ENCODE results near the gene FSTL4. TPM values are rescaled to one million over a fixed set of nuclear protein-coding genes. Genes with fewer than 3 reads are reported as not detected.
A peak's percentile ranks its signal among the peaks of the same experiment; 100 is the strongest.
"Not testable (repeated sequence)": the region's sequence is repeated elsewhere in the genome, so short reads cannot be mapped to it uniquely, and the experiment has no call there.

Gene FSTL4
- total RNA-seq, 2 donors from 2014 or later: not detected

- H3K4me3 Mint-ChIP-seq: no peak overlapping the region
- no peak overlapping the region for H3K27ac Mint-ChIP-seq
- ATAC-seq (no peak), DNase-seq (ENCODE audit: low spot score) (no peak)
- no peaks in the 10 kb centered on the region for H3K27me3 Mint-ChIP-seq
- no peaks in the 10 kb centered on the region for H3K36me3 Mint-ChIP-seq
- H3K4me1 Mint-ChIP-seq (ENCODE audit: low read depth in 2 of 2): peaks cover 0 to 4% of the 10 kb centered on the region in 2 donors
- H3K9me3 Mint-ChIP-seq: no peaks in the 10 kb centered on the region
Observed at GRCh38 chr5:133455676-133456075, 156.7 kb downstream of the FSTL4 start.

GRCh38 chr5:133454442-133454841 lies 157.9 kb downstream of the FSTL4 start:
- no peak overlapping the region for H3K4me3 Mint-ChIP-seq
- no peaks in the 10 kb centered on the region for H3K9me3 Mint-ChIP-seq
- DNase-seq (ENCODE audit: low spot score) (no peak), ATAC-seq (no peak)
- H3K4me1 Mint-ChIP-seq (ENCODE audit: low read depth in 2 of 2): no peaks in the 10 kb centered on the region
- H3K36me3 Mint-ChIP-seq: no peaks in the 10 kb centered on the region
- H3K27me3 Mint-ChIP-seq: peaks cover 0 to 2% of the 10 kb centered on the region in 2 donors
- H3K27ac Mint-ChIP-seq: no peak overlapping the region

- H3K36me3 Mint-ChIP-seq: no peaks in the 10 kb centered on the region
- DNase-seq (ENCODE audit: low spot score) (no peak), ATAC-seq (no peak)
- no peaks in the 10 kb centered on the region for H3K9me3 Mint-ChIP-seq
- no peak overlapping the region for H3K27ac Mint-ChIP-seq
- H3K27me3 Mint-ChIP-seq: peaks cover 0 to 2% of the 10 kb centered on the region in 2 donors
- H3K4me1 Mint-ChIP-seq (ENCODE audit: low read depth in 2 of 2): no peaks in the 10 kb centered on the region
- H3K4me3 Mint-ChIP-seq: no peak overlapping the region
Observed at GRCh38 chr5:133453831-133454230, 158.5 kb downstream of the FSTL4 start.

GRCh38 chr5:133453084-133453780 lies 159.1 kb downstream of the FSTL4 start:
- peak; percentile 12 for DNase-seq (ENCODE audit: low spot score)
- H3K4me3 Mint-ChIP-seq: no peak overlapping the region
- H3K4me1 Mint-ChIP-seq (ENCODE audit: low read depth in 2 of 2): no peaks in the 10 kb centered on the region
- no peaks in the 10 kb centered on the region for H3K9me3 Mint-ChIP-seq
- peaks cover 0 to 2% of the 10 kb centered on the region in 2 donors for H3K27me3 Mint-ChIP-seq
- no peak for ATAC-seq
- no peaks in the 10 kb centered on the region for H3K36me3 Mint-ChIP-seq
- no peak overlapping the region for H3K27ac Mint-ChIP-seq

- Mint-ChIP-seq H3K4me1 (ENCODE audit: low read depth in 2 of 2) (no peaks in the 10 kb centered on the region), H3K27ac (no peak overlapping the region), H3K27me3 (peaks cover 0 to 2% of the 10 kb centered on the region in 2 donors), H3K36me3 (no peaks in the 10 kb centered on the region), H3K9me3 (no peaks in the 10 kb centered on the region), H3K4me3 (no peak overlapping the region)
- no peak for ATAC-seq
- peak; percentile 34 for DNase-seq (ENCODE audit: low spot score)
Observed at GRCh38 chr5:133451926-133452325, 160.4 kb downstream of the FSTL4 start.

- ATAC-seq (no peak), DNase-seq (ENCODE audit: low spot score) (peak; percentile 5)
- H3K9me3 Mint-ChIP-seq: no peaks in the 10 kb centered on the region
- no peaks in the 10 kb centered on the region for H3K36me3 Mint-ChIP-seq
- no peaks in the 10 kb centered on the region for H3K4me1 Mint-ChIP-seq (ENCODE audit: low read depth in 2 of 2)
- no peak overlapping the region for H3K4me3 Mint-ChIP-seq
- H3K27me3 Mint-ChIP-seq: peaks cover 0 to 2% of the 10 kb centered on the region in 2 donors
- H3K27ac Mint-ChIP-seq: no peak overlapping the region
Observed at GRCh38 chr5:133450286-133450685, 162.1 kb downstream of the FSTL4 start.

GRCh38 chr5:133449181-133449580 lies 163.2 kb downstream of the FSTL4 start:
- ATAC-seq: no peak
- peaks cover 0 to 2% of the 10 kb centered on the region in 2 donors for H3K27me3 Mint-ChIP-seq

GRCh38 chr5:133446440-133446839 lies 165.9 kb downstream of the FSTL4 start:
- no peaks in the 10 kb centered on the region for H3K9me3 Mint-ChIP-seq
- ATAC-seq: no peak
- H3K27me3 Mint-ChIP-seq: peaks cover 0 to 2% of the 10 kb centered on the region in 2 donors
- DNase-seq (ENCODE audit: low spot score): no peak
- H3K36me3 Mint-ChIP-seq: no peaks in the 10 kb centered on the region
- no peaks in the 10 kb centered on the region for H3K4me1 Mint-ChIP-seq (ENCODE audit: low read depth in 2 of 2)
- H3K27ac Mint-ChIP-seq: no peak overlapping the region
- no peak overlapping the region for H3K4me3 Mint-ChIP-seq

More at GRCh38 chr5:133449181-133449580, 163.2 kb downstream of the FSTL4 start:
- Mint-ChIP-seq H3K9me3 (no peaks in the 10 kb centered on the region), H3K4me3 (no peak overlapping the region), H3K4me1 (ENCODE audit: low read depth in 2 of 2) (no peaks in the 10 kb centered on the region), H3K27ac (no peak overlapping the region), H3K36me3 (no peaks in the 10 kb centered on the region)
- no peak for DNase-seq (ENCODE audit: low spot score)

- ATAC-seq (no peak), DNase-seq (ENCODE audit: low spot score) (no peak)
- H3K36me3 Mint-ChIP-seq: no peaks in the 10 kb centered on the region
- H3K4me3 Mint-ChIP-seq: no peak overlapping the region
- H3K4me1 Mint-ChIP-seq (ENCODE audit: low read depth in 2 of 2): no peaks in the 10 kb centered on the region
- H3K9me3 Mint-ChIP-seq: no peaks in the 10 kb centered on the region
- no peak overlapping the region for H3K27ac Mint-ChIP-seq
- H3K27me3 Mint-ChIP-seq: peaks cover 0 to 2% of the 10 kb centered on the region in 2 donors
Observed at GRCh38 chr5:133445744-133446143, 166.6 kb downstream of the FSTL4 start.

GRCh38 chr5:133445204-133445603 lies 167.1 kb downstream of the FSTL4 start:
- H3K36me3 Mint-ChIP-seq; ATAC-seq; H3K4me3 Mint-ChIP-seq; H3K27ac Mint-ChIP-seq; H3K9me3 Mint-ChIP-seq; DNase-seq (ENCODE audit: low spot score); H3K27me3 Mint-ChIP-seq; H3K4me1 Mint-ChIP-seq (ENCODE audit: low read depth in 2 of 2): not testable (repeated sequence)

GRCh38 chr5:133444711-133445110 lies 167.6 kb downstream of the FSTL4 start:
- no peaks in the 10 kb centered on the region for H3K27me3 Mint-ChIP-seq
- H3K9me3 Mint-ChIP-seq: no peaks in the 10 kb centered on the region
- H3K4me3 Mint-ChIP-seq: no peak overlapping the region
- H3K4me1 Mint-ChIP-seq (ENCODE audit: low read depth in 2 of 2): no peaks in the 10 kb centered on the region
- H3K27ac Mint-ChIP-seq: no peak overlapping the region
- ATAC-seq (no peak), DNase-seq (ENCODE audit: low spot score) (no peak)
- H3K36me3 Mint-ChIP-seq: no peaks in the 10 kb centered on the region

- DNase-seq (ENCODE audit: low spot score) (no peak), ATAC-seq (peak in 1 of 2 donors; percentile 10)
- H3K27me3 Mint-ChIP-seq: peaks cover 10 to 18% of the 10 kb centered on the region in 2 donors
- no peak overlapping the region for H3K27ac Mint-ChIP-seq
- H3K36me3 Mint-ChIP-seq: no peaks in the 10 kb centered on the region
- H3K4me1 Mint-ChIP-seq (ENCODE audit: low read depth in 2 of 2): no peaks in the 10 kb centered on the region
- no peak overlapping the region for H3K4me3 Mint-ChIP-seq
- H3K9me3 Mint-ChIP-seq: no peaks in the 10 kb centered on the region
Observed at GRCh38 chr5:133441166-133441815, 171.1 kb downstream of the FSTL4 start.

- no peak for DNase-seq (ENCODE audit: low spot score)
- no peak overlapping the region for H3K27ac Mint-ChIP-seq
- H3K9me3 Mint-ChIP-seq: no peaks in the 10 kb centered on the region
- ATAC-seq: peak in 1 of 2 donors; percentile 21
- H3K36me3 Mint-ChIP-seq: no peaks in the 10 kb centered on the region
- H3K27me3 Mint-ChIP-seq: peaks cover 16 to 24% of the 10 kb centered on the region in 2 donors
- no peaks in the 10 kb centered on the region for H3K4me1 Mint-ChIP-seq (ENCODE audit: low read depth in 2 of 2)
- H3K4me3 Mint-ChIP-seq: no peak overlapping the region
Observed at GRCh38 chr5:133440467-133441115, 171.8 kb downstream of the FSTL4 start.

GRCh38 chr5:133439859-133440258 lies 172.5 kb downstream of the FSTL4 start:
- ATAC-seq (no peak), DNase-seq (ENCODE audit: low spot score) (no peak)
- Mint-ChIP-seq H3K27me3 (peaks cover 18 to 24% of the 10 kb centered on the region in 2 donors), H3K4me3 (no peak overlapping the region), H3K27ac (no peak overlapping the region), H3K36me3 (no peaks in the 10 kb centered on the region), H3K9me3 (no peaks in the 10 kb centered on the region), H3K4me1 (ENCODE audit: low read depth in 2 of 2) (no peaks in the 10 kb centered on the region)
